WTC11 (cell line): ENCODE results near the gene CD22.

Source experiments
- ESRRA ChIP-seq: sonication (generic); formaldehyde crosslinking; IDR thresholded peaks from 2 replicates; pipeline ENCODE4 v1.8.1; 2022; ENCODE audit warnings: mild to moderate bottlenecking, missing genetic modification reagents, borderline replicate concordance
- FOXJ3 ChIP-seq: sonication (generic); formaldehyde crosslinking; IDR thresholded peaks from 2 replicates; pipeline ENCODE4 v1.9.0; 2021; ENCODE audit warnings: missing genetic modification reagents, mild to moderate bottlenecking, borderline replicate concordance
- MXD4 ChIP-seq: fragments of 250-450 bp; sonication (Bioruptor Pico); IDR thresholded peaks from 2 replicates; pipeline ENCODE4 v1.8.0; 2021; ENCODE audit warnings: mild to moderate bottlenecking, moderate library complexity, borderline replicate concordance
- TEAD1 ChIP-seq: sonication (generic); formaldehyde crosslinking; IDR thresholded peaks from 2 replicates; pipeline ENCODE4 v1.8.0; 2022; ENCODE audit warnings: mild to moderate bottlenecking, missing genetic modification reagents
- TP53 ChIP-seq: sonication (generic); formaldehyde crosslinking; IDR thresholded peaks from 2 replicates; pipeline ENCODE4 v1.8.1; 2023; ENCODE audit warnings: mild to moderate bottlenecking, missing genetic modification reagents
- ZNF121 ChIP-seq: sonication (generic); formaldehyde crosslinking; IDR thresholded peaks from 2 replicates; pipeline ENCODE4 v1.8.0; 2023; ENCODE audit warnings: missing genetic modification reagents
- ZNF232 ChIP-seq: sonication (generic); formaldehyde crosslinking; IDR thresholded peaks from 2 replicates; pipeline ENCODE4 v1.8.0; 2022; ENCODE audit warnings: mild to moderate bottlenecking, missing genetic modification reagents
- TF ChIP-seq, protein P1 (sequence below): fragments of 200-600 bp; IDR thresholded peaks from 2 replicates; pipeline ENCODE4 v1.8.0; 2022; ENCODE audit warnings: antibody characterized with exemption
- TF ChIP-seq, protein P2 (sequence below): sonication (generic); formaldehyde crosslinking; conservative IDR thresholded peaks from 2 replicates; pipeline ENCODE4 v1.8.1; 2022; ENCODE audit warnings: mild to moderate bottlenecking, missing genetic modification reagents
- TF ChIP-seq, protein P3 (sequence below): sonication (generic); formaldehyde crosslinking; IDR thresholded peaks from 2 replicates; pipeline ENCODE4 v1.8.0; 2022; ENCODE audit warnings: mild to moderate bottlenecking, missing genetic modification reagents
- TF ChIP-seq, protein P4 (sequence below): sonication (generic); formaldehyde crosslinking; IDR thresholded peaks from 2 replicates; pipeline ENCODE4 v1.8.0; 2022; ENCODE audit warnings: mild to moderate bottlenecking, missing genetic modification reagents

DNA sequence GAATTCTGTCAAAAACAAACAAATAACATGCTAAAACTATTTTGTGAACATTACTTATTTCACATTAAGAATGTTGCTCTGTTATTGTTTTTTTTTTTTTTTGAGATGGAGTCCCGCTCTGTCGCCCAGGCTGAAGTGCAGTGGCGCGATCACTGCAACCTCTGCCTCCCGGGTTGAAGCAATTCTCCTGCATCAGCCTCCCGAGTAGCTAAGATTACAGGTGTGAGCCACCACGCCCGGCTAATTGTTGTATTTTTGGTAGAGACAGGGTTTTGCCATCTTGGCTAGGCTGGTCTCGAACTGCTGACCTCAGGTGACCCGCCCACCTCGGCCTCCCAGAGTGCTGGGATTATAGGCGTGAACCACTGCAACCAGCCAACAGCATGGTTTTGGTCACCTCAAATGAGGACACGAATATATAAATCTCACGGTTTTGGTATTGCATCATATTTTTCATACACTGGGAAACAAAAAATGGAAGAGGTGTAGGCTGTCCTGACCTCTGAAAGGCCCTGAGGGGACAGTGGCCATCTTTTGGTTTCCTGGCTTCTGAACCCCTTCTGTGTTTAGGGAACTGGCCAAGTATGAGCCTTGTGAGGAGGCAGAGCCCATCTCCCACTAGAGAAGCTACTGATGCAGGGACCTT is 67.4 kb downstream of the CD22 start:
- TF ChIP-seq, protein P1, sequence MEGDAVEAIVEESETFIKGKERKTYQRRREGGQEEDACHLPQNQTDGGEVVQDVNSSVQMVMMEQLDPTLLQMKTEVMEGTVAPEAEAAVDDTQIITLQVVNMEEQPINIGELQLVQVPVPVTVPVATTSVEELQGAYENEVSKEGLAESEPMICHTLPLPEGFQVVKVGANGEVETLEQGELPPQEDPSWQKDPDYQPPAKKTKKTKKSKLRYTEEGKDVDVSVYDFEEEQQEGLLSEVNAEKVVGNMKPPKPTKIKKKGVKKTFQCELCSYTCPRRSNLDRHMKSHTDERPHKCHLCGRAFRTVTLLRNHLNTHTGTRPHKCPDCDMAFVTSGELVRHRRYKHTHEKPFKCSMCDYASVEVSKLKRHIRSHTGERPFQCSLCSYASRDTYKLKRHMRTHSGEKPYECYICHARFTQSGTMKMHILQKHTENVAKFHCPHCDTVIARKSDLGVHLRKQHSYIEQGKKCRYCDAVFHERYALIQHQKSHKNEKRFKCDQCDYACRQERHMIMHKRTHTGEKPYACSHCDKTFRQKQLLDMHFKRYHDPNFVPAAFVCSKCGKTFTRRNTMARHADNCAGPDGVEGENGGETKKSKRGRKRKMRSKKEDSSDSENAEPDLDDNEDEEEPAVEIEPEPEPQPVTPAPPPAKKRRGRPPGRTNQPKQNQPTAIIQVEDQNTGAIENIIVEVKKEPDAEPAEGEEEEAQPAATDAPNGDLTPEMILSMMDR: no peak
- TF ChIP-seq FOXJ3: no peak
- no peak for TF ChIP-seq TP53 (CRISPR knock-in tag)
- TF ChIP-seq TEAD1 (CRISPR knock-in tag): no peak
- TF ChIP-seq, protein P2, sequence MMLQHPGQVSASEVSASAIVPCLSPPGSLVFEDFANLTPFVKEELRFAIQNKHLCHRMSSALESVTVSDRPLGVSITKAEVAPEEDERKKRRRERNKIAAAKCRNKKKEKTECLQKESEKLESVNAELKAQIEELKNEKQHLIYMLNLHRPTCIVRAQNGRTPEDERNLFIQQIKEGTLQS (CRISPR knock-in tag): no peak
- no peak for TF ChIP-seq MXD4 (CRISPR knock-in tag)
- TF ChIP-seq, protein P3, sequence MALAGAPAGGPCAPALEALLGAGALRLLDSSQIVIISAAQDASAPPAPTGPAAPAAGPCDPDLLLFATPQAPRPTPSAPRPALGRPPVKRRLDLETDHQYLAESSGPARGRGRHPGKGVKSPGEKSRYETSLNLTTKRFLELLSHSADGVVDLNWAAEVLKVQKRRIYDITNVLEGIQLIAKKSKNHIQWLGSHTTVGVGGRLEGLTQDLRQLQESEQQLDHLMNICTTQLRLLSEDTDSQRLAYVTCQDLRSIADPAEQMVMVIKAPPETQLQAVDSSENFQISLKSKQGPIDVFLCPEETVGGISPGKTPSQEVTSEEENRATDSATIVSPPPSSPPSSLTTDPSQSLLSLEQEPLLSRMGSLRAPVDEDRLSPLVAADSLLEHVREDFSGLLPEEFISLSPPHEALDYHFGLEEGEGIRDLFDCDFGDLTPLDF (CRISPR knock-in tag): no peak
- no peak for TF ChIP-seq ESRRA (CRISPR knock-in tag)
- TF ChIP-seq ZNF121 (CRISPR knock-in tag): no peak
- TF ChIP-seq ZNF232: no peak
- TF ChIP-seq, protein P4, sequence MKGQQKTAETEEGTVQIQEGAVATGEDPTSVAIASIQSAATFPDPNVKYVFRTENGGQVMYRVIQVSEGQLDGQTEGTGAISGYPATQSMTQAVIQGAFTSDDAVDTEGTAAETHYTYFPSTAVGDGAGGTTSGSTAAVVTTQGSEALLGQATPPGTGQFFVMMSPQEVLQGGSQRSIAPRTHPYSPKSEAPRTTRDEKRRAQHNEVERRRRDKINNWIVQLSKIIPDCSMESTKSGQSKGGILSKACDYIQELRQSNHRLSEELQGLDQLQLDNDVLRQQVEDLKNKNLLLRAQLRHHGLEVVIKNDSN (CRISPR knock-in tag): no peak
